MM.1S (cell line): ENCODE results near the gene MPP7.

Experiments
- EZH2phosphoT487 ChIP-seq: fragments of 300-600 bp; sonication (generic); IDR thresholded peaks from 2 replicates; pipeline ENCODE4 v1.6.1; 2018; ENCODE audit warnings: antibody characterized with exemption, low read length
- TF ChIP-seq, protein P1 (sequence below): fragments of 300-600 bp; sonication (generic); IDR thresholded peaks from 2 replicates; pipeline ENCODE4 v1.5.1; 2016; ENCODE audit warnings: antibody characterized with exemption, low read length, mixed read lengths

DNA sequence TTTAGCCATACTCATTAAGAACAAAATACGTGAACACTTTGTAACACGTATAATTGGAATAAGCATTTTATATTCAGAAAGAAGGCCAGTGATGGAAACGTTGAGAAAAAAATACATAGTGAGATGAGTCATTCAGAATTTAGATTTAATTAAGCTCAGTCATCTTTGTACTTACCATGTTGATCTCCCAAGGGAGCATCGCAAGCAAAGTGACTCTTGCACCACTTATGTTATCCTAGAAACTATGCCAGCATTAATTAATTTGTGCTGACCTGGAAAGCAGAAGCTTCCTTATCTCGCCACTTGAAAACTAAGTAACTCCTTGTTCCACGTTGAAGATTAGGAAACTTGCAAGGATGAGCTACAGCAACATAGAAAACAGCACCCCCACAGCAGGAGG is 9.7 kb upstream of the MPP7 start:
- TF ChIP-seq, protein P1, sequence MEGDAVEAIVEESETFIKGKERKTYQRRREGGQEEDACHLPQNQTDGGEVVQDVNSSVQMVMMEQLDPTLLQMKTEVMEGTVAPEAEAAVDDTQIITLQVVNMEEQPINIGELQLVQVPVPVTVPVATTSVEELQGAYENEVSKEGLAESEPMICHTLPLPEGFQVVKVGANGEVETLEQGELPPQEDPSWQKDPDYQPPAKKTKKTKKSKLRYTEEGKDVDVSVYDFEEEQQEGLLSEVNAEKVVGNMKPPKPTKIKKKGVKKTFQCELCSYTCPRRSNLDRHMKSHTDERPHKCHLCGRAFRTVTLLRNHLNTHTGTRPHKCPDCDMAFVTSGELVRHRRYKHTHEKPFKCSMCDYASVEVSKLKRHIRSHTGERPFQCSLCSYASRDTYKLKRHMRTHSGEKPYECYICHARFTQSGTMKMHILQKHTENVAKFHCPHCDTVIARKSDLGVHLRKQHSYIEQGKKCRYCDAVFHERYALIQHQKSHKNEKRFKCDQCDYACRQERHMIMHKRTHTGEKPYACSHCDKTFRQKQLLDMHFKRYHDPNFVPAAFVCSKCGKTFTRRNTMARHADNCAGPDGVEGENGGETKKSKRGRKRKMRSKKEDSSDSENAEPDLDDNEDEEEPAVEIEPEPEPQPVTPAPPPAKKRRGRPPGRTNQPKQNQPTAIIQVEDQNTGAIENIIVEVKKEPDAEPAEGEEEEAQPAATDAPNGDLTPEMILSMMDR: no peak
- TF ChIP-seq EZH2phosphoT487: no peak
